A549 (cell line): Measurements from ENCODE around the gene BMAL1. TPM values are rescaled to one million over a fixed set of nuclear protein-coding genes. Genes with fewer than 3 reads are reported as not detected.

ENCODE experiments used
- ATAC-seq, 2 experiments: fragments of 200-7000 bp in 1 of 2; fragments of >200 bp in 1 of 2; cut with Nextera tagmentation in 1 of 2; cut with Tn5 transposase in 1 of 2; 3 replicates each; pipeline versions ENCODE4 v1.8.0 to v1.9.1; 2018 to 2020; ENCODE audit warnings: mild to moderate bottlenecking in 1 of 2, moderate library complexity in 1 of 2
- CTCF ChIA-PET: fragments of 300-600 bp; sonication (Branson Sonifier 250); formaldehyde crosslinking; extraction: SDS; loops from one replicate; lab custom pipeline; 2021; ENCODE audit warnings: antibody characterized with exemption, inconsistent platforms; lab: Yijun Ruan, JAX
- POLR2A ChIA-PET: fragments of 350-600 bp; formaldehyde crosslinking; extraction: SDS; loops from one replicate; lab custom pipeline; 2021; ENCODE audit warnings: antibody characterized with exemption, inconsistent platforms; lab: Yijun Ruan, JAX
- DNase-seq, 2 experiments: peaks; one replicate each; pipeline versions ENCODE4 v3.0.0 to v3.0.0-alpha.2; 2011 to 2016; ENCODE audit warnings: low read depth in 1 of 2, low spot score in 1 of 2
- FAIRE-seq: peaks from 2 replicates; lab custom pipeline; 2011; peaks lifted over from hg19 to GRCh38; lab: Jason Lieb, UNC
- H3K27ac ChIP-seq, 2 experiments: fragments of >200 bp; sonication (Bioruptor Twin); formaldehyde crosslinking; 3 replicates each; pipeline ENCODE4 v1.5.1; 2016 to 2017
- H3K4me1 ChIP-seq: fragments of >200 bp; sonication (Bioruptor Twin); formaldehyde crosslinking; 3 replicates; pipeline ENCODE4 v1.6.1; 2016
- H3K4me2 ChIP-seq: fragments of >200 bp; sonication (Bioruptor Twin); formaldehyde crosslinking; 3 replicates; pipeline ENCODE4 v1.6.1; 2016
- H3K4me3 ChIP-seq: fragments of >200 bp; sonication (Bioruptor Twin); formaldehyde crosslinking; 3 replicates; pipeline ENCODE4 v1.5.1; 2016
- H3K9me3 ChIP-seq: fragments of >200 bp; sonication (Bioruptor Twin); formaldehyde crosslinking; 3 replicates; pipeline ENCODE4 v1.6.1; 2016
- BHLHE40 ChIP-seq: IDR thresholded peaks from 2 replicates; pipeline ENCODE4 v1.6.1; 2012; ENCODE audit warnings: low read depth, low read length, inconsistent platforms
- CBX2 ChIP-seq: fragments of 200-600 bp; sonication (generic); IDR thresholded peaks from 2 replicates; pipeline ENCODE4 v1.6.1; 2016; ENCODE audit warnings: low read depth, mild to moderate bottlenecking, borderline replicate concordance
- CBX8 ChIP-seq: fragments of 200-600 bp; sonication (generic); IDR thresholded peaks from 2 replicates; pipeline ENCODE4 v1.6.1; 2016
- CHD4 ChIP-seq: fragments of 200-600 bp; sonication (generic); IDR thresholded peaks from 2 replicates; pipeline ENCODE4 v1.6.1; 2016; ENCODE audit warnings: antibody characterized with exemption, mild to moderate bottlenecking, borderline replicate concordance
- EHF ChIP-seq: fragments of 250-450 bp; sonication (Bioruptor Pico); IDR thresholded peaks from 2 replicates; pipeline ENCODE4 v1.5.0; 2020; ENCODE audit warnings: mild to moderate bottlenecking
- EP300 ChIP-seq, 2 experiments: fragments of >200 bp; sonication (Bioruptor Twin); formaldehyde crosslinking; IDR thresholded peaks; 2 replicates in 1 of 2; 3 replicates in 1 of 2; pipeline ENCODE4 v1.6.1; 2016 to 2017
- FOSL2 ChIP-seq, 2 experiments: fragments of 450-650 bp in 1 of 2; fragments of >200 bp in 1 of 2; sonication (Bioruptor Twin) in 1 of 2; formaldehyde crosslinking; IDR thresholded peaks; 2 replicates each; pipeline versions ENCODE4 v1.5.0 to v1.6.1; 2016 to 2020; ENCODE audit warnings: mild to moderate bottlenecking in 1 of 2, moderate library complexity in 1 of 2
- GATA3 ChIP-seq: IDR thresholded peaks from 2 replicates; pipeline ENCODE4 v1.6.1; 2012; ENCODE audit warnings: borderline replicate concordance
- HEYL ChIP-seq: fragments of 250-450 bp; sonication (Bioruptor Pico); IDR thresholded peaks from 2 replicates; pipeline ENCODE4 v1.8.0; 2021; ENCODE audit warnings: mild to moderate bottlenecking, moderate library complexity
- HOXA7 ChIP-seq: fragments of 250-450 bp; sonication (Bioruptor Pico); IDR thresholded peaks from 2 replicates; pipeline ENCODE4 v1.5.0; 2020; ENCODE audit warnings: mild to moderate bottlenecking, moderate library complexity
- JUNB ChIP-seq: fragments of >200 bp; sonication (Bioruptor Twin); formaldehyde crosslinking; IDR thresholded peaks from 2 replicates; pipeline ENCODE4 v1.6.1; 2016
- KDM5A ChIP-seq: fragments of 200-600 bp; sonication (generic); IDR thresholded peaks from 2 replicates; pipeline ENCODE4 v1.6.1; 2016; ENCODE audit warnings: antibody characterized with exemption, mild to moderate bottlenecking
- MAFK ChIP-seq: fragments of 450-650 bp; IDR thresholded peaks from 2 replicates; pipeline ENCODE4 v1.6.1; 2014; ENCODE audit not compliant: partially characterized antibody
- MAZ ChIP-seq: fragments of 150-350 bp; IDR thresholded peaks from 2 replicates; pipeline ENCODE4 v1.6.1; 2014; ENCODE audit warnings: antibody characterized with exemption, low read depth, low read length, borderline replicate concordance
- MYC ChIP-seq: IDR thresholded peaks from 2 replicates; pipeline ENCODE4 v1.6.1; 2012; ENCODE audit warnings: mild to moderate bottlenecking, inconsistent platforms, low read length, improper control_type of control experiment, borderline replicate concordance
- NPAS2 ChIP-seq: fragments of 250-450 bp; sonication (Bioruptor Pico); IDR thresholded peaks from 2 replicates; pipeline ENCODE4 v1.8.0; 2022; ENCODE audit warnings: mild to moderate bottlenecking, moderate library complexity, borderline replicate concordance
- NR3C1 ChIP-seq: fragments of >200 bp; sonication (Bioruptor Twin); formaldehyde crosslinking; IDR thresholded peaks from 3 replicates; pipeline ENCODE4 v1.6.1; 2017
- POLR2A ChIP-seq: IDR thresholded peaks from 2 replicates; pipeline ENCODE4 v1.6.1; 2012; ENCODE audit warnings: mild to moderate bottlenecking, low read length
- RFX5 ChIP-seq: fragments of 450-650 bp; IDR thresholded peaks from 2 replicates; pipeline ENCODE4 v1.7.1; 2014; ENCODE audit warnings: antibody characterized with exemption, mild to moderate bottlenecking, moderate library complexity
- SREBF2 ChIP-seq: fragments of 450-650 bp; IDR thresholded peaks from 2 replicates; pipeline ENCODE4 v1.6.1; 2014; ENCODE audit warnings: mild to moderate bottlenecking, moderate library complexity
- TFCP2L1 ChIP-seq: fragments of 250-450 bp; sonication (Bioruptor Pico); IDR thresholded peaks from 2 replicates; pipeline ENCODE4 v1.5.0; 2021; ENCODE audit warnings: mild to moderate bottlenecking
- ZFP36 ChIP-seq: fragments of 450-650 bp; IDR thresholded peaks from 2 replicates; pipeline ENCODE4 v1.6.1; 2014; ENCODE audit warnings: borderline replicate concordance; ENCODE audit not compliant: partially characterized antibody
- ZNF302 ChIP-seq: fragments of 250-450 bp; sonication (Bioruptor Pico); IDR thresholded peaks from 2 replicates; pipeline ENCODE4 v1.9.0; 2021; ENCODE audit warnings: inconsistent platforms, mild to moderate bottlenecking, moderate library complexity
- WGBS: methylation state at CpG from one replicate; pipeline ENCODE4 v1.1.6; 2017; ENCODE audit errors: missing lambda C conversion rate; 5-methylcytosine and 5-hydroxymethylcytosine counted together
- polyA plus RNA-seq, 4 experiments: library from polyadenylated mRNA; depleted of rRNA in 3 of 4; stranded (reverse); fragments of >200 nt; fragmentation: RNase III in 1 of 4; extraction: RNeasy Plus Mini Kit Qiagen cat#74134 plus additional on column Dnase treatment in 1 of 4; gene quantifications; 2 replicates in 3 of 4; 3 replicates in 1 of 4; pipeline ENCODE4 v1.2.3, GENCODE V29; 2011 to 2017
- TF ChIP-seq, protein P1 (sequence below): fragments of >200 bp; sonication (Bioruptor Twin); formaldehyde crosslinking; IDR thresholded peaks from 3 replicates; pipeline ENCODE4 v1.6.1; 2016
- TF ChIP-seq, protein P2 (sequence below): fragments of >200 bp; sonication (Bioruptor Twin); formaldehyde crosslinking; IDR thresholded peaks from 2 replicates; pipeline ENCODE4 v1.6.1; 2016
- TF ChIP-seq, protein P3 (sequence below): IDR thresholded peaks from 2 replicates; pipeline ENCODE4 v1.6.1; 2012; ENCODE audit warnings: low read depth, borderline replicate concordance
- TF ChIP-seq, protein P4 (sequence below): fragments of 200-600 bp; sonication (generic); IDR thresholded peaks from 2 replicates; pipeline ENCODE4 v1.6.1; 2016; ENCODE audit warnings: antibody characterized with exemption, mild to moderate bottlenecking, moderate library complexity
- TF ChIP-seq, protein P5 (sequence below): fragments of 250-450 bp; sonication (Bioruptor Pico); IDR thresholded peaks from 2 replicates; pipeline ENCODE4 v1.5.0; 2020; ENCODE audit warnings: low read depth, mild to moderate bottlenecking, moderate library complexity
- TF ChIP-seq, protein P6 (sequence below): fragments of >200 bp; sonication (Bioruptor Twin); formaldehyde crosslinking; IDR thresholded peaks from 3 replicates; pipeline ENCODE4 v1.5.1; 2016
- TF ChIP-seq, protein P7 (sequence below): IDR thresholded peaks from 2 replicates; pipeline ENCODE4 v1.6.1; 2012

Gene BMAL1
- polyA plus RNA-seq, 2 of the 4 experiments (the other 2 are of a cell fraction), result 28.6 to 29.2 TPM

DNA sequence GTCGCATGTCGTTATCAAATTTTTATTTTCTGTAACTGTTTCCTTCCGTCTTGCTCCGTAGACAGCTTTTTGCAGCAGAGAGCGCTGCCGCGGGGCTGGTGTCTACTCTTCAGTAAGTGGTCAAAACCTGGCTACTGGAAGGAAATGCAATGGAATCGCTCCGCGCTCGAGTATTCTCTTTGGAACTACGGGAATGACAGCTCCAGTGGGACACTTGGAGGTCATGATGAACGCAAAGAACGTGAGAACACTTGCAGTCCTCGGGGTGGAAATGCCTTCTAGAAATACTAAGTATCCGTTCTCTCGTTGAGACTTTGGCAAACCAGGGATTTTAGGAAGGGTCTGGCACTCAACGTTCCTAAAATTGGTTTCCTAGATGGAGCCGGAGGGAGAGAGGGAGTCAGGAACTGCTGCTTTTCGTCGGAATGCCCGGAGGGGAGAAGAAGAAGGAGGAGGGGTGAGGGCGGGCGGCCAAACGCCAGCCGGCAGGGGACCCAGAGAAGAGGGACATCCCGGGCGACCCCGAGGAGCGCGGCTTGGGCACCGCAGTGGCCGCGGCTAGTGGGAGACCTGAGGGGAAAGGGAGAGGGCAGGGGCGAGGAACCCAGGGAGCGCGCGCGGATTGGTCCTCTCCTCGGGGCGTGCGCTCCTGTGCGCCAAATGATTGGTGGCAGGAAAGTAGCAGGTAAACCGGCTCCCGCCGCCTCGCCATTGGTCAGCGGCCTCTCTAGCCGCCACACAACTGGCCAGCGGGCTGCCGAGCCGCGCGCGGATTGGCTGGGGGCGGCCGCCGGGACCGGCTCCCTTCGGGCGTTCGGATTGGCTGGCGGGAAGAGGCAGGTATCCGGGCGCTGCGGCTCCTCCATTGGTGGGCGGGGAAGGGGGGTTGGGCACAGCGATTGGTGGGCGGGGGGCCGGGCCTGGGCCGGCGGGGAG, 490 bp upstream of the BMAL1 start:
- DNase-seq, result peak; percentile 98 to 99
- peak; percentile 93 to 99 for ATAC-seq
- Histone ChIP-seq H3K27ac (peak overlapping the region; percentile 83 to 93), H3K4me1 (peaks cover 24% of the 10 kb centered on the region; the same call in 2 of the 3 replicates), H3K4me3 (peak overlapping the region; percentile 96), H3K4me2 (peak overlapping the region; percentile 96), H3K9me3 (no peaks in the 10 kb centered on the region)
- ChIA-PET CTCF (interaction anchor here (1.0 to 2.1 kb wide), 8 partner anchors 10 to 67 kb away, joined by 3 to 13 read pairs (median 6); no protein-coding TSS in a partner anchor), POLR2A (interaction anchor here (0.6 to 1.4 kb wide), 3 partner anchors 61 to 315 kb away, joined by 4 to 12 read pairs (median 5); no protein-coding TSS in a partner anchor)
- 2% methylated on average over 39 of the region's 72 CpGs for WGBS
- FAIRE-seq, result no peak
- TF ChIP-seq CBX8 (no peak), CHD4 (no peak), MAFK (no peak), RFX5 (peak; percentile 81; the same call in 1 of the 2 replicates), CBX2 (no peak), NR3C1 (no peak), HEYL (CRISPR knock-in tag) (peak; percentile 99), ZFP36 (no peak), JUNB (no peak), TFCP2L1 (CRISPR knock-in tag) (peak; percentile 99), SREBF2 (no peak), FOSL2 (IDR thresholded peaks at IDR 0.05) (no peak), FOSL2 (CRISPR knock-in tag; IDR thresholded peaks at IDR 0.05) (peak; percentile 68), HOXA7 (peak; percentile 91), EHF (peak; percentile 100), GATA3 (no peak), MAZ (no peak), BHLHE40 (no peak), POLR2A (peak; percentile 70), ZNF302 (CRISPR knock-in tag) (peak; percentile 98), MYC (no peak), NPAS2 (peak; percentile 96), KDM5A (no peak), EP300 (IDR thresholded peaks at IDR 0.05) (no peak)
- TF ChIP-seq, protein P1, sequence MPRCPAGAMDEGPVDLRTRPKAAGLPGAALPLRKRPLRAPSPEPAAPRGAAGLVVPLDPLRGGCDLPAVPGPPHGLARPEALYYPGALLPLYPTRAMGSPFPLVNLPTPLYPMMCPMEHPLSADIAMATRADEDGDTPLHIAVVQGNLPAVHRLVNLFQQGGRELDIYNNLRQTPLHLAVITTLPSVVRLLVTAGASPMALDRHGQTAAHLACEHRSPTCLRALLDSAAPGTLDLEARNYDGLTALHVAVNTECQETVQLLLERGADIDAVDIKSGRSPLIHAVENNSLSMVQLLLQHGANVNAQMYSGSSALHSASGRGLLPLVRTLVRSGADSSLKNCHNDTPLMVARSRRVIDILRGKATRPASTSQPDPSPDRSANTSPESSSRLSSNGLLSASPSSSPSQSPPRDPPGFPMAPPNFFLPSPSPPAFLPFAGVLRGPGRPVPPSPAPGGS, result no peak; the same call in 2 of the 3 replicates
- TF ChIP-seq, protein P2, sequence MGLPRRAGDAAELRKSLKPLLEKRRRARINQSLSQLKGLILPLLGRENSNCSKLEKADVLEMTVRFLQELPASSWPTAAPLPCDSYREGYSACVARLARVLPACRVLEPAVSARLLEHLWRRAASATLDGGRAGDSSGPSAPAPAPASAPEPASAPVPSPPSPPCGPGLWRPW, result no peak
- TF ChIP-seq, protein P3, sequence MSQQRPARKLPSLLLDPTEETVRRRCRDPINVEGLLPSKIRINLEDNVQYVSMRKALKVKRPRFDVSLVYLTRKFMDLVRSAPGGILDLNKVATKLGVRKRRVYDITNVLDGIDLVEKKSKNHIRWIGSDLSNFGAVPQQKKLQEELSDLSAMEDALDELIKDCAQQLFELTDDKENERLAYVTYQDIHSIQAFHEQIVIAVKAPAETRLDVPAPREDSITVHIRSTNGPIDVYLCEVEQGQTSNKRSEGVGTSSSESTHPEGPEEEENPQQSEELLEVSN, result 0 out of 2 replicates have a peak, but pooled peaks have one; percentile 5
- TF ChIP-seq, protein P4, sequence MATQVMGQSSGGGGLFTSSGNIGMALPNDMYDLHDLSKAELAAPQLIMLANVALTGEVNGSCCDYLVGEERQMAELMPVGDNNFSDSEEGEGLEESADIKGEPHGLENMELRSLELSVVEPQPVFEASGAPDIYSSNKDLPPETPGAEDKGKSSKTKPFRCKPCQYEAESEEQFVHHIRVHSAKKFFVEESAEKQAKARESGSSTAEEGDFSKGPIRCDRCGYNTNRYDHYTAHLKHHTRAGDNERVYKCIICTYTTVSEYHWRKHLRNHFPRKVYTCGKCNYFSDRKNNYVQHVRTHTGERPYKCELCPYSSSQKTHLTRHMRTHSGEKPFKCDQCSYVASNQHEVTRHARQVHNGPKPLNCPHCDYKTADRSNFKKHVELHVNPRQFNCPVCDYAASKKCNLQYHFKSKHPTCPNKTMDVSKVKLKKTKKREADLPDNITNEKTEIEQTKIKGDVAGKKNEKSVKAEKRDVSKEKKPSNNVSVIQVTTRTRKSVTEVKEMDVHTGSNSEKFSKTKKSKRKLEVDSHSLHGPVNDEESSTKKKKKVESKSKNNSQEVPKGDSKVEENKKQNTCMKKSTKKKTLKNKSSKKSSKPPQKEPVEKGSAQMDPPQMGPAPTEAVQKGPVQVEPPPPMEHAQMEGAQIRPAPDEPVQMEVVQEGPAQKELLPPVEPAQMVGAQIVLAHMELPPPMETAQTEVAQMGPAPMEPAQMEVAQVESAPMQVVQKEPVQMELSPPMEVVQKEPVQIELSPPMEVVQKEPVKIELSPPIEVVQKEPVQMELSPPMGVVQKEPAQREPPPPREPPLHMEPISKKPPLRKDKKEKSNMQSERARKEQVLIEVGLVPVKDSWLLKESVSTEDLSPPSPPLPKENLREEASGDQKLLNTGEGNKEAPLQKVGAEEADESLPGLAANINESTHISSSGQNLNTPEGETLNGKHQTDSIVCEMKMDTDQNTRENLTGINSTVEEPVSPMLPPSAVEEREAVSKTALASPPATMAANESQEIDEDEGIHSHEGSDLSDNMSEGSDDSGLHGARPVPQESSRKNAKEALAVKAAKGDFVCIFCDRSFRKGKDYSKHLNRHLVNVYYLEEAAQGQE, result no peak
- TF ChIP-seq, protein P5, sequence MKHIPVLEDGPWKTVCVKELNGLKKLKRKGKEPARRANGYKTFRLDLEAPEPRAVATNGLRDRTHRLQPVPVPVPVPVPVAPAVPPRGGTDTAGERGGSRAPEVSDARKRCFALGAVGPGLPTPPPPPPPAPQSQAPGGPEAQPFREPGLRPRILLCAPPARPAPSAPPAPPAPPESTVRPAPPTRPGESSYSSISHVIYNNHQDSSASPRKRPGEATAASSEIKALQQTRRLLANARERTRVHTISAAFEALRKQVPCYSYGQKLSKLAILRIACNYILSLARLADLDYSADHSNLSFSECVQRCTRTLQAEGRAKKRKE, result peak; percentile 100
- TF ChIP-seq, protein P6, sequence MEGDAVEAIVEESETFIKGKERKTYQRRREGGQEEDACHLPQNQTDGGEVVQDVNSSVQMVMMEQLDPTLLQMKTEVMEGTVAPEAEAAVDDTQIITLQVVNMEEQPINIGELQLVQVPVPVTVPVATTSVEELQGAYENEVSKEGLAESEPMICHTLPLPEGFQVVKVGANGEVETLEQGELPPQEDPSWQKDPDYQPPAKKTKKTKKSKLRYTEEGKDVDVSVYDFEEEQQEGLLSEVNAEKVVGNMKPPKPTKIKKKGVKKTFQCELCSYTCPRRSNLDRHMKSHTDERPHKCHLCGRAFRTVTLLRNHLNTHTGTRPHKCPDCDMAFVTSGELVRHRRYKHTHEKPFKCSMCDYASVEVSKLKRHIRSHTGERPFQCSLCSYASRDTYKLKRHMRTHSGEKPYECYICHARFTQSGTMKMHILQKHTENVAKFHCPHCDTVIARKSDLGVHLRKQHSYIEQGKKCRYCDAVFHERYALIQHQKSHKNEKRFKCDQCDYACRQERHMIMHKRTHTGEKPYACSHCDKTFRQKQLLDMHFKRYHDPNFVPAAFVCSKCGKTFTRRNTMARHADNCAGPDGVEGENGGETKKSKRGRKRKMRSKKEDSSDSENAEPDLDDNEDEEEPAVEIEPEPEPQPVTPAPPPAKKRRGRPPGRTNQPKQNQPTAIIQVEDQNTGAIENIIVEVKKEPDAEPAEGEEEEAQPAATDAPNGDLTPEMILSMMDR, result no peak
- TF ChIP-seq, protein P7, sequence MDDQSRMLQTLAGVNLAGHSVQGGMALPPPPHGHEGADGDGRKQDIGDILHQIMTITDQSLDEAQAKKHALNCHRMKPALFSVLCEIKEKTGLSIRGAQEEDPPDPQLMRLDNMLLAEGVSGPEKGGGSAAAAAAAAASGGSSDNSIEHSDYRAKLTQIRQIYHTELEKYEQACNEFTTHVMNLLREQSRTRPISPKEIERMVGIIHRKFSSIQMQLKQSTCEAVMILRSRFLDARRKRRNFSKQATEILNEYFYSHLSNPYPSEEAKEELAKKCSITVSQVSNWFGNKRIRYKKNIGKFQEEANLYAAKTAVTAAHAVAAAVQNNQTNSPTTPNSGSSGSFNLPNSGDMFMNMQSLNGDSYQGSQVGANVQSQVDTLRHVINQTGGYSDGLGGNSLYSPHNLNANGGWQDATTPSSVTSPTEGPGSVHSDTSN, result peak; percentile 99
